GM12891 (cell line): ENCODE data around the gene ESRP2.

Experiments used
- PAX5 ChIP-seq: IDR thresholded peaks from 2 replicates; pipeline ENCODE4 v1.6.1; 2011; ENCODE audit warnings: low read length, moderate library complexity, mild to moderate bottlenecking; ENCODE audit not compliant: insufficient read depth, severe bottlenecking
- POLR2A ChIP-seq: IDR thresholded peaks from 2 replicates; pipeline ENCODE4 v1.6.1; 2011; ENCODE audit warnings: low read depth, low read length, control low read depth
- POLR2AphosphoS5 ChIP-seq: IDR thresholded peaks from 2 replicates; pipeline ENCODE4 v1.6.1; 2011; ENCODE audit warnings: low read depth, low read length, control low read depth
- POU2F2 ChIP-seq: IDR thresholded peaks from 2 replicates; pipeline ENCODE4 v1.6.1; 2011; ENCODE audit warnings: low read depth, mild to moderate bottlenecking, control low read depth, low read length, moderate library complexity
- SPI1 ChIP-seq: IDR thresholded peaks from 2 replicates; pipeline ENCODE4 v1.6.1; 2011; ENCODE audit warnings: low read depth, low read length, control low read depth
- TAF1 ChIP-seq: IDR thresholded peaks from 2 replicates; pipeline ENCODE4 v1.6.1; 2011; ENCODE audit warnings: low read depth, low read length, control low read depth

GRCh38 chr16:68285683-68286082 lies 49.8 kb upstream of the ESRP2 start:
- TF ChIP-seq POLR2AphosphoS5 (no peak), TAF1 (no peak), POLR2A (no peak), SPI1 (no peak), POU2F2 (no peak), PAX5 (no peak)
